GM19395 (cell line): ENCODE measurements around the gene BHLHE40.

Experiments
- ATAC-seq: cut with Tn5 transposase; IDR thresholded peaks from one replicate; pipeline ENCODE4 v1.9.1; 2021; ENCODE audit warnings: mild to moderate bottlenecking, moderate library complexity; ENCODE audit not compliant: unreplicated experiment

Gene BHLHE40

DNA sequence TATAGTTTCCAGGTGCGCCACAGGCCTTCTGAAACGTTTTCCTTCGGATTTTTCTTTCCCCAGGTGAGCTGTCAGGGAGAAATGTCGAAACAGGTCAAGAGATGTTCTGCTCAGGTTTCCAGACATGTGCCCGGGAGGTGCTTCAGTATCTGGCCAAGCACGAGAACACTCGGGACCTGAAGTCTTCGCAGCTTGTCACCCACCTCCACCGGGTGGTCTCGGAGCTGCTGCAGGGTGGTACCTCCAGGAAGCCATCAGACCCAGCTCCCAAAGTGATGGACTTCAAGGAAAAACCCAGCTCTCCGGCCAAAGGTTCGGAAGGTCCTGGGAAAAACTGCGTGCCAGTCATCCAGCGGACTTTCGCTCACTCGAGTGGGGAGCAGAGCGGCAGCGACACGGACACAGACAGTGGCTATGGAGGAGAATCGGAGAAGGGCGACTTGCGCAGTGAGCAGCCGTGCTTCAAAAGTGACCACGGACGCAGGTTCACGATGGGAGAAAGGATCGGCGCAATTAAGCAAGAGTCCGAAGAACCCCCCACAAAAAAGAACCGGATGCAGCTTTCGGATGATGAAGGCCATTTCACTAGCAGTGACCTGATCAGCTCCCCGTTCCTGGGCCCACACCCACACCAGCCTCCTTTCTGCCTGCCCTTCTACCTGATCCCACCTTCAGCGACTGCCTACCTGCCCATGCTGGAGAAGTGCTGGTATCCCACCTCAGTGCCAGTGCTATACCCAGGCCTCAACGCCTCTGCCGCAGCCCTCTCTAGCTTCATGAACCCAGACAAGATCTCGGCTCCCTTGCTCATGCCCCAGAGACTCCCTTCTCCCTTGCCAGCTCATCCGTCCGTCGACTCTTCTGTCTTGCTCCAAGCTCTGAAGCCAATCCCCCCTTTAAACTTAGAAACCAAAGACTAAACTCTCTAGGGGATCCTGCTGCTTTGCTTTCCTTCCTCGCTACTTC lies 3.8 kb downstream of the BHLHE40 start:
- no peak for ATAC-seq

DNA sequence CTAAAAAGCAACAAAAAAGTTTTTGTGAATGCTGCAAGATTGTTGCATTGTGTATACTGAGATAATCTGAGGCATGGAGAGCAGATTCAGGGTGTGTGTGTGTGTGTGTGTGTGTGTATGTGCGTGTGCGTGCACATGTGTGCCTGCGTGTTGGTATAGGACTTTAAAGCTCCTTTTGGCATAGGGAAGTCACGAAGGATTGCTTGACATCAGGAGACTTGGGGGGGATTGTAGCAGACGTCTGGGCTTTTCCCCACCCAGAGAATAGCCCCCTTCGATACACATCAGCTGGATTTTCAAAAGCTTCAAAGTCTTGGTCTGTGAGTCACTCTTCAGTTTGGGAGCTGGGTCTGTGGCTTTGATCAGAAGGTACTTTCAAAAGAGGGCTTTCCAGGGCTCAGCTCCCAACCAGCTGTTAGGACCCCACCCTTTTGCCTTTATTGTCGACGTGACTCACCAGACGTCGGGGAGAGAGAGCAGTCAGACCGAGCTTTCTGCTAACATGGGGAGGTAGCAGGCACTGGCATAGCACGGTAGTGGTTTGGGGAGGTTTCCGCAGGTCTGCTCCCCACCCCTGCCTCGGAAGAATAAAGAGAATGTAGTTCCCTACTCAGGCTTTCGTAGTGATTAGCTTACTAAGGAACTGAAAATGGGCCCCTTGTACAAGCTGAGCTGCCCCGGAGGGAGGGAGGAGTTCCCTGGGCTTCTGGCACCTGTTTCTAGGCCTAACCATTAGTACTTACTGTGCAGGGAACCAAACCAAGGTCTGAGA lies 4.7 kb downstream of the BHLHE40 start:
- ATAC-seq, result peak; percentile 63

DNA sequence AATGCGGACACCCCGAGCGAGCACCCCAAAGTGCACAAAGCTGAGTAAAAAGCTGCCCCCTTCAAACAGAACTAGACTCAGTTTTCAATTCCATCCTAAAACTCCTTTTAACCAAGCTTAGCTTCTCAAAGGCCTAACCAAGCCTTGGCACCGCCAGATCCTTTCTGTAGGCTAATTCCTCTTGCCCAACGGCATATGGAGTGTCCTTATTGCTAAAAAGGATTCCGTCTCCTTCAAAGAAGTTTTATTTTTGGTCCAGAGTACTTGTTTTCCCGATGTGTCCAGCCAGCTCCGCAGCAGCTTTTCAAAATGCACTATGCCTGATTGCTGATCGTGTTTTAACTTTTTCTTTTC lies 5.3 kb downstream of the BHLHE40 start:
- ATAC-seq, result no peak

DNA sequence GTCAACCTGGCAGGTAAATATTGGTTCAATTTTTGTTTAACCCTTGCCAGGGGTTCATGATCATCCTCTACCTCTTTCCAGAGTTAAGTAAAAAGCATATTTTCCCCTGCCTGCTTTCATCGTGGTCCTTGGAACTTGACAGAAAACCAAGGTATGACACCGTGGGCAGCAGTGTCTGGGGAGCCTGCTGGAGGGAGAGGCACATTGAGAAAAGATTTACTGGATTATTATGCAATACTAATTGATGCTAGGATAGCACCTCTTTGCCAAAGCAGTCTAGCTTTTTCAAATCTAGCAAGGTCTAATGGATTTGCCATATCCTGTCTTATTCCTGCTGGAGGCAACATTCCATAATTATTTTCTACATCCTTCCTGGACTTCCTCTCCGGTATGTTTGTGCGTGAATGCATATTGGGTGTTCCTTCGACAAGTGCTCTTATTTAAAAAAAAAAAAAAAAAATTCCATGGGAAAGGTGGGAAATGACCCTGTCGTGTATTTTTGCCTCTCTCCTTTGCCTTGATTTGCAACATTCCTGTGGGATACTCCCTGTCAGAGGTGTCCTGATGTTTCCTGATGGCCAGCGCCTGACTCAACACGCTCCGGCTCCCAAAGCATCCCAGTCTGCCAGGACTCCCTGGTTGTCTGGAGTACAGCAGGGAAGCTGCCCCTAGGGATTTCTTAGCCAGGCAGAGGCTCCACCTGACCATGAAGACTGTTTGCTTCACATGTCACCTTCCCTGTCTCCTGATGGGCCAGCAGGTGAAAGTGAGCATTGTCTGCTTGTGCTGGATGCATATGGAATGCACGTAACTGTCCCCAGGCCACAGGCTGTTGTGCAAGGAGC lies 6.3 kb downstream of the BHLHE40 start:
- no peak for ATAC-seq

DNA sequence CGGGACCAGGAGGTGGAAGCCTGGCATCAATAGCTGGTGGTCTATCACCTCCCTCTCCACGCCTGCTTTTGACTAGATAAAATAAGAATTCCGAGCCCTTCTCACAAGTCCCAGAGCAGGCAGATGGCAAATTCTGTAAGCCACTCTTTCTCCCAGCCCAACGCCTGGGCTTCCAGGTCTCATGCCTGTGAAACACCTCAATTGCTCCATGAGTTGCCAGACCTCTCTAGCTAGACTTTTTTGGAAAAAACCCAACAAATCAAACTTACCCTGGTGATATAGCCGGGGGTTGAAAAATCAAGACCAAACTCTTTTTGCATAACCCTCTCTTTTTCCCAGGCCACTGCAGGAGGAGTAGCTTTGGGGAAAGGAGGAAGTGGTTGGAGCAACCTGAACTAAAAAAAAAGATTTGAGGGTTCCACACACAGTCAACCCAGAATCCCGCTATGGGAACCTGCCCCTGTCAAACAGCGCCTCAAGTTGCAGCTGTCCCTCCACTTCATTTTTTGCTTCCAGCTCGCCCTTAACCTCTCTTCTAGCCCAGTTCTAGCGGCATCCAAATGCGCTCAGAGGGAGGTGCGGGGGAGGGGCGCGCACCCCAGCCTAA lies 7.0 kb downstream of the BHLHE40 start:
- peak; percentile 31 for ATAC-seq

DNA sequence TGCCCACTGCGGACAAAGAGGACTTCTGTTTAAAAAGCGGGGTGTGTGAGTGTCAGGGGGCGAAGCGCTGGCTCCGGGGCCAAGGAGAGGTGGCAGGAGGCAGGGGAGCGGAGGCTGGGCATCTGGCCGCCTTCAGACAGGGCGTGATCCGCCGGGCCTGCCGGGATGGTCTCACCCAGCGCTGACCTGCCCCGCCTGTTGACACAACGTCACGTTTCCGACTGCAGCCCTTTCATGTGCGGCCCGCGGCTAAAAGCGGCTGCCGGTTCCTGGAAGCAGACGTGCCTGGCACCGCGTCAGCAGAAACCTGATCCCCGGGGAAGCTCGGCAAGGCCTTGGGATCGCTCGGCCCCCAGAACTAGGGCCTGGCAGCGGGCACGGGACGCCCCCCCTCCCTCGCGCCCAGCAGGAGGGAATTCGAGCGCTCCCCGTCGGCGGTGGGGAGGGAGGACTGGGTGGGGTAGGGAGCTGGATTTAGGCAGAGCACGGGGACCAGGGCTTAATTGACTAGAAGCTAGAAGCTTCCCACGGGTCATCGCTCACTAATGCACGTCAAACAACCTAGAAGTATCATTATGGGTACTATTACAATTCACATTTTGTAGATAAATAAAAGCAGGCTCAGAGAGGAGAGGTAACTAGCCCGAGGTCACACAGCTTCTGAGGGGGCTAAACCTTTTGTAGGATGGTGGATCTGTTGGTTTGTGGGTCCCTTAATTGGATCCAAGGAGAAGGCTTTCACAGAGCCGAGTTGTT lies 7.7 kb downstream of the BHLHE40 start:
- peak; percentile 55 for ATAC-seq

DNA sequence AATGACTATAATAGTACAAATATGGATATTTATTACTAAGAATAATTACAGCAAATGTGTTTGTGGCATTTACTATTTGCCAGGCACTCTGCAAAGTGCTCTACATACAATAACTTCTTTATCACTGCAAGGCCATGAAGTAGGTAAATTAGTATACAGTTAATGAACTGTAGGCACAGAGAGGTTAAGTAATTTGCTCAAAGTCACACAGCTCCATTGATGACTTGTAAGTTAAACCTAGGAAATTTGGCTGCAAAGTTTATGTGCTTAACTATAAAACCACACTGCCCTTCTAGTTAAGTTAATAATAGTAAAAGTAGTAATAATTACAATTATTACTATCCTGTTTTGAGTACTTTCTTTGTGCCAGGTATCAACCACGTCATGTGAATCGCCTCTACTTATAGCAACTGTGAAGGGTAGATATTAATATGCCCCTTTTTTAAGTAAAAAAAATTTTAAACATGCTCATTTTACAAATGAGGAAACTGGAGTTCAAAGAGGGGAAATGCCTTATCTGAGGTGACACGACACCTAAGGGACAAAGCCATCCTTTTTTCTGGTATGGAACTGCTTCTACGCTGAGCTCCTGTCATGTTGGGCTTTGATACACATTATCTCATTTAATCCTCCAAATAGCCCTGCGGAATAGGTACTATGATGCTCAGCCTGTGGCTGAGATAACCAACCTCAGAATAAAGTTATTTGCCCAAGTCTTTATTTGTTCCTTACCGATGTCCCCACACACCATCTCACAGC lies 8.5 kb downstream of the BHLHE40 start:
- ATAC-seq, result no peak

DNA sequence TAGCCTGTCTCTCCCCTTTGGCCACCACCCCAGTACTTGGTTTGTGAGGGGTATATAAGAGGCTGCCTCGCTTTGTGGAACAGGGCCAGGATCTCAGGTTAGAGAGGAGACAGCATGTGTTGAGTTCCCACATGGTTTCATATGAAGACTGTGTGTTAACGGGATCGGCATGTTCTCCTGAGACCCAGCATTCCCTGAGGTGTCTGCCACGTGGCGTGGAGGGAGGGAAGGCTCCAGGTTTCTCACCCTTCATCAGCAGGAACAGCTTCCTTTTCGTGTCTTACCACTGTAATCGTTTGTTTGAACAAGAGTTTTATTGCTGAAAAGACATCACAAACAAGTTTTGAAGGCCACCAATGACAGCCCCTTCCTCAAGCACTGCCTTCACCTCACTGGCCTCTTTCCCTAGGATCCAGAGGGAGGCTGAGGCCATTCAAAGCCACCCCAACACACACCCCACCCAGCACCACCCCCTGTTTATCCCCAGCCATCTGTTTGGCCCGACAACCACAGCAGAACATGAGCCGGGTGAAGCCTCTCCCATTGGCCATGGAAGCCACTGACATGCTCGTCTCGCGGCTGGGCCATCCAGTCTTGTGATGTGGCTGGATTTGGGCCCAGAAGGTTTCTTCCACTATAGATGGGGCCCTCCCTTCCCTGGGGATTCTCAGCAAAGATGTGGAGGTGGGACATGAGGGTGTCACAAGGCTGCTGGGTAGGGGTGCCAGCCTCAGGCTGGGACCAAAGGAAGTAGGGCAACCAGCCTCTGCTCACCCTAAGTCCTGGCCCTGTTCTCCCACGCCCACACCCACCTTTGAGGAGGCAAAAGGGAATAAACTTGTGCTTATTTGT lies 10.0 kb downstream of the BHLHE40 start:
- ATAC-seq, result no peak

DNA sequence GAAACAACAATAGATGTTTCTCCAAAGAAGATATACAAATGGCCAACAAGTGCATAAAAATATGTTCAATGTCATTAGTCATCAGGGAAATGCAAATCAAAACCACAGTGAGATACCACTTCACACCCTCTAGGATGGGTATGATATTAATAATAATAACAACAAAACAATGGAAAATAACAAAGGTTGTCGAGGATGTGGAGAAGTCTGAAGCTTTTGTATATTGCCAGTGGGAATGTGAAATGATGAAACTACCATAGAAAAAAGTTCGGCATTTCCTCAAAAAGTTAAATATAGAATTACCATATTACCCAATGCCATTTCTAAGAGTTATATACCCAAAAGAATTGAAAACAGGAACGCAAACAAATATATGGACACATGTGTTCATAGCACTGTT lies 10.8 kb downstream of the BHLHE40 start:
- ATAC-seq, result no peak

DNA sequence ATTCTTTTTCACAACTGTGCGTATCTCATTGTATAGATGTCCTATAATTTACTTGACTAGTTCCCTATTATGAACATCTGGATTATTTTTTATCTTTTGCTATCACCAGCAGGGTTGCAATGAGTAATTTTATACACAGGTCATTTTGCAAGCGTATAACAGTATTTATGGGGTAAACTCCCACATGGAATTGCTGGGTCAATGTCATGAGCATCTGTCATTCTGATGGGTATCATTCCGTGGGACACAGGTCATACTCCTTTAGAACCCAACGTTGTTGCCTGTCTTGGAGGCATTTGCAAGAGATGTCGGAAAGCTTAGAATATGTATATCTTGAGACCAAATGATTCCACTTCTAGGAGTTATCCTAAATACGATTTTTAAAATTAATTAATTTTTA lies 12.9 kb downstream of the BHLHE40 start:
- ATAC-seq, result no peak

DNA sequence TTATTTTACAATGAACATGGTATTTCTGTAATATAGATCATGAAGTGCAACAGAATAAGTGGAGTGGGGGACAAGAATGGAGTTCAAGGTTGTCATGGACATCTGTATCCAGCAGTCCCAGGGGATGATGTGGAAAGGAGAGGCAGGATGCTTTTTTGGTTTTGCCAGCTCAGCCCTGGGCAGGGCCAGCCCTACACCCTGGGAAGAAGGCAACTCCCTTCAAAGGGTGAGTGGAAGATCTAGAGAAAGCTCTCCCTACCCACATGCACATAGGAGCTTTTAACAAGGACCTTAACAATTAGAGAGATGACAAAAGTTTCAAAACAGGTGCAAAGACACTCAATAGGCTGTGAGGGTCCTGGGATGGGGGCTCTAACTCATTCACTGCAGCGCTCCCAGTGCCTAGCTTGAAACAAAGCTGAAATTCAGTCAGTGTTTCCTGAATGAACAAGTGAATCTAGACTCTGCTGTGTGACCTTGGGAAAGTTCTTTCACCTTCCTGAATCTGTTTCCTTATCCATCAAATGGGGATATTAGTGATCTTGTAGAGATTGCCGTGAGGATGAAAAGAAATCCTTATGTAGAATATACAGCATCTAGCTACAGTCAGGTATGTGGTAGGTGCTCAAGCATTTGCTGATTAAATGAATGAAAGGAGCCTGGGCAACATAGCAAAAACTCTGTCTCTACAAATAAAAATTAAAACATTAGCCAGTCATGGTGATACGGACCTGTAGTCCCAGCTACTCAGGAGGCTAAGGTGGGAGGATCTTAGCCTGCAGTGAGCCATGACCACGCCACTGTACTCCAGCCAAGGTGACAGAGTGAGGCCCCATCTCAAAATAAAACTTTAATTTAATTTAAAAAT lies 14.3 kb downstream of the BHLHE40 start:
- ATAC-seq, result no peak

DNA sequence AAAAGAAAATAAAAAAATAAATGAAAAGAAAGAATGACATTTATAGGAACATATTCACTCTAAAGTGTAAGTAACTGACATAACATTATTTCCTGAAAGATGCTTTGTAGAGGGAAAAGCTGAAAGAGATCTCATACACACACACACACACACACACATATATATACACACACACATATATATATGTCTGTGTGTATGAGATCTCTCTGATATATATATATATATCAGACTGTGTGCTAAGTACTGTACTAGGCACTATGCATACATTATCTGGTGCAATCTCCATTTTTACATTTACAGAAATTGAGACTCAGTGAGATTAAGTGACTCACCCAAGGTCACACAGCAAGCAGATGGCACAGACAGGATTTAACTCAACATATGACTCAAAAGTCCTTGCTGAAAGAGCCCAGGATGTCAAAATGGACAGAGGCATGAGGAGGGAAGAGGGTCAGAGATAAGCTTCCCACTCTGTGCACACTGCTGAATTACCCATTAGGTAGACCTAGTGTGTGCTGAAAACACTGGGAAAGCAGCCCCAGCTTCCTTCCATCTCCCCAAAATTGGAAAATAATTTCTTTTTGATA lies 15.0 kb downstream of the BHLHE40 start:
- no peak for ATAC-seq

DNA sequence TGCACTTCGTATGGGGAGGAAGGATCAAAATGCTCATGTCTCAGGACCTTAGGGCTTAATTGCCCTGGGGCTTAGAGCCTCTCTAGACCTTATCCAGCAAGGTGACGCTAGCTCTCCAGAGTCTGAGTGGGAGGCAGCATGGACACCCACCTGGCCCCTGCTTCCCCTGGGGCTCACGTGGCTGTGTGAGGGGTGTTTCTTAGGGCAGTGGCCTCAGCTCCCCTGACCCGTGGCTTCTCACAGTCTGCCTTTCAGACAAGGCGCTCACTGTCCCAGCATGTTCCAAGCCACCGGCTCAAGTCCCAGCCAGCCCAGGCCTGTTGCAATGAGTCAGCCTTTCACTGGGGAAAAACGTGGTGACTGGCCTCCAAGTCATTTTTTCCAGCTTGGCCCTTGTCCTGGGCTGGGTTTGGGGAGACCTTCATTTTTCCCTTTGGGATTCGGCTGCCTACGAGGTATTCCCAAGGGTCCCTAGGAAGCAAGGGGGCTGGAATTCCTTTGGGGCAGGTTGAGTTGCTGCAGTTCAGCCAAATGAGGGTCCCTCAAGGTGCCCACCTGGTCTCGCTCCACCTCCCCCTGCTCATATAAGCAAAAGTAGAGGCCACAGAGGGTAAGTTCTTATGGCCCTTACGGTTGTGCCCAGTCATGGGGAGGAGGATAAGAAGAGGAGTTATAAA lies 15.7 kb downstream of the BHLHE40 start:
- peak; percentile 47 for ATAC-seq

DNA sequence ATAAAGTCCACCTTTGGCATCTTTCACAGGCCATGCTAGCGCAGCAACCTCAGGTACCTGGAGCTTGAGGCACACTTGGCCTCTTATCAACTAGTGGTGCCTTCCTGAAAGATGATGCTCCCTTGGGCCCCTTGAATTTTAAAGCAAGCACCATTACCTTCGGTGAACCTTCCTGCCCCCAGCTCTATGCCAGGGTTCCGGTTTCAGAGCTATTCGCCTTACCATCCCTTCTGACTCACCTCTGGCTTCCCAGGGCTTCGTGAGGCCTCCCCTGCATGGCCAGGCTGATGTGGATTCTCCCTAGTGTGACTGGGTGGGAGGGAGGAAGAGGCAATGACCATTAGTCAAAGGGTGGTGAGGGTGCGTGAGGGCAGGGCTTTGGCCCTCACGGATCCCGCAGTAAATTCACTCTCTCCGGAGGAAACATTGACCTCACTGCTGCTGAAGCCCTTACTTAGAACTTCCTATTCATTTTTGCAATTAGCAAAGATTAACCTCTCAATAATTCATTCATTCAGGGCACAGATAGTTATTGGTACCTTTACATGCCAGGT lies 16.3 kb downstream of the BHLHE40 start:
- no peak for ATAC-seq

DNA sequence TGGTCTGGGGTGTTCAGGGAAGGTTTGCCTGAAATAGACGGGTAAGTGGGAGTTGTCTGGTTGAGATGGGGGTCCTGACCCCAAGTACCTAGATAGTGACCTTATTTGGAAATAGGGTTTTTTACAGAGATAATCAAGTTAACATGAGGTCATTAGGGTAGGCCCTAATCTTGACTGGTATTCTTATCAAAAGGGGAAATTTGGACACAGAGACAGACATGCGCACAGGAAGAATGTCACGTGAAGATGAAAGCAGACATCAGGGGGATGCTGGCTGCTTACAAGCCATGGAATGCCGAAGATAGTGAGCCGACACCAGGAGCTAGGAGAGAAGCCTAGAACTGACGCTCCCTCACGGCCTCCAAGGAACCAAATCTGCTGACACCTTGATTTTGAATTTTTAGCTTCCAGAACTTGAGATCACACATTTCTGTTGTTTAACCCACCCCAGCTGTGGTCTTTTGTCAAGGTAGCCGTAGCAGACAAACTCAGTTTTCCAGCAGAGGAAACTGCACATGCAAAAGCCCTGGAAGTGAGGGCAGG lies 17.1 kb downstream of the BHLHE40 start:
- no peak for ATAC-seq

DNA sequence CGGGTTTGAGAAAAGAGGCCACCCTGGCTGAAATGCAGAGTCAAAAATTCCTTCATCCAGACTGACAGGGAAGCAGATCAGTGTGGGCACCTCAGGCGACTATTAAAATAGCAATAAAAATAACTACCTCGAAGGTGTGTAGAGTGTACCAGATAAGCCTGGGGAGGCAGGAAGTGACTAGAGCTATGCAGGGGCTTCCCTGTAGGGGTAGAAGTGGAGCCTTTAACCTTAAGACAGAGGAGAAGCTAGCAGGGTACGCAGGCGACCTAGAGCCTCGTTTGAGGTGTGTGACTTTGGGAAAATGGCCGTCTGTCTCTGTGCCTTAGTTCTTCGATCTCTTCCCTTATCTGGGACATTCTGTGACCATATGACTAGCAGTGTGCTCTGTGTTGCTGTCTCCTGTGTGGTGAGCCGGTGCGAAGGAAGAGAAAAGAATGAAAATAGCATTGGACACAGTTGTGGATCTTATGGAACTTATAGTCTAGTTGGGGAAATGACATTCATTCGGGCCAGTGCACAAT lies 17.6 kb downstream of the BHLHE40 start:
- ATAC-seq, result no peak
